Muscle layer of colon (tissue), 2 donors: ENCODE results near the gene SLFN14.
A peak's percentile ranks its signal among the peaks of the same experiment; 100 is the strongest.
"Not testable (repeated sequence)": the region's sequence is repeated elsewhere in the genome, so short reads cannot be mapped to it uniquely, and the experiment has no call there.

Source experiments
- H3K27ac ChIP-seq: one replicate; pipeline ENCODE4 v1.7.0; 2013; ENCODE audit warnings: low read depth, mild to moderate bottlenecking, low read length, moderate library complexity
- H3K27me3 ChIP-seq, 2 donors: one replicate each; pipeline ENCODE4 v1.7.0; 2013; ENCODE audit warnings: low read length in 2 of 2, mild to moderate bottlenecking in 2 of 2; ENCODE audit not compliant: insufficient read depth in 2 of 2, control insufficient read depth in 1 of 2
- H3K36me3 ChIP-seq: one replicate; pipeline ENCODE4 v1.7.0; 2013; ENCODE audit warnings: mild to moderate bottlenecking, low read length; ENCODE audit not compliant: insufficient read depth
- H3K4me1 ChIP-seq: one replicate; pipeline ENCODE4 v1.7.0; 2013; ENCODE audit warnings: mild to moderate bottlenecking, low read length; ENCODE audit not compliant: insufficient read depth
- H3K4me3 ChIP-seq, 2 donors: one replicate each; pipeline ENCODE4 v1.7.0; 2013; ENCODE audit warnings: low read length in 2 of 2, low read depth in 1 of 2, mild to moderate bottlenecking in 1 of 2, moderate library complexity in 1 of 2
- H3K9ac ChIP-seq: one replicate; pipeline ENCODE4 v1.7.0; 2013; ENCODE audit warnings: low read length
- H3K9me3 ChIP-seq: one replicate; pipeline ENCODE4 v1.7.0; 2013; ENCODE audit warnings: mild to moderate bottlenecking, low read length
- donor health status: abdominal sarcoma.
- donor health status: Adenocarcinoma of cecum.

SLFN14 gene

GRCh38 chr17:35584061-35584460 lies 23.4 kb upstream of the SLFN14 start:
- no peaks in the 10 kb centered on the region for H3K36me3 ChIP-seq
- H3K27ac ChIP-seq = no peak overlapping the region
- H3K9me3 ChIP-seq = no peaks in the 10 kb centered on the region
- peaks cover 17% of the 10 kb centered on the region for H3K4me1 ChIP-seq
- no peak overlapping the region for H3K9ac ChIP-seq
- H3K27me3 ChIP-seq = no peaks in the 10 kb centered on the region
- no peak overlapping the region for H3K4me3 ChIP-seq

GRCh38 chr17:35578929-35579432 lies 18.4 kb upstream of the SLFN14 start:
- peak overlapping the region; percentile 90 for H3K9ac ChIP-seq
- no peaks in the 10 kb centered on the region for H3K9me3 ChIP-seq
- peak overlapping the region; percentile 97 for H3K27ac ChIP-seq
- no peaks in the 10 kb centered on the region for H3K27me3 ChIP-seq
- peaks cover 11% of the 10 kb centered on the region for H3K36me3 ChIP-seq
- H3K4me1 ChIP-seq = peaks cover 22% of the 10 kb centered on the region
- H3K4me3 ChIP-seq = peak overlapping the region; percentile 59 to 97

GRCh38 chr17:35578197-35578928 lies 17.7 kb upstream of the SLFN14 start, which contains the start of gene PEX12:
PEX12 (minus strand) TSS chr17:35578571; CDS start chr17:35578021, 550 bp downstream.
- Histone ChIP-seq H3K9me3 (no peaks in the 10 kb centered on the region), H3K4me1 (peaks cover 22% of the 10 kb centered on the region), H3K9ac (peak within 1 kb of the TSS; percentile 90), H3K27ac (peak within 1 kb of the TSS; percentile 97), H3K4me3 (peak within 1 kb of the TSS; percentile 59 to 97), H3K36me3 (peaks cover 11% of the 10 kb centered on the region), H3K27me3 (no peaks in the 10 kb centered on the region)

- H3K36me3 ChIP-seq = peaks cover 11% of the 10 kb centered on the region
- no peaks in the 10 kb centered on the region for H3K9me3 ChIP-seq
- peak overlapping the region; percentile 97 for H3K27ac ChIP-seq
- H3K4me3 ChIP-seq = peak overlapping the region; percentile 59 to 97
- H3K4me1 ChIP-seq = peaks cover 22% of the 10 kb centered on the region
- peak overlapping the region; percentile 90 for H3K9ac ChIP-seq
- no peaks in the 10 kb centered on the region for H3K27me3 ChIP-seq
Observed at GRCh38 chr17:35577830-35578196, 17.2 kb upstream of the SLFN14 start.

GRCh38 chr17:35575759-35576158 lies 15.1 kb upstream of the SLFN14 start:
- Histone ChIP-seq H3K27ac (no peak overlapping the region), H3K9me3 (no peaks in the 10 kb centered on the region), H3K4me3 (no peak overlapping the region), H3K36me3 (peaks cover 11% of the 10 kb centered on the region), H3K4me1 (peaks cover 22% of the 10 kb centered on the region), H3K27me3 (no peaks in the 10 kb centered on the region), H3K9ac (no peak overlapping the region)

GRCh38 chr17:35569405-35569804 lies 8.8 kb upstream of the SLFN14 start:
- H3K4me1 ChIP-seq = peaks cover 10% of the 10 kb centered on the region
- H3K9ac ChIP-seq = no peak overlapping the region
- H3K27ac ChIP-seq = no peak overlapping the region
- H3K9me3 ChIP-seq = no peaks in the 10 kb centered on the region
- H3K4me3 ChIP-seq = peak overlapping the region in 1 of 2 donors; percentile 17
- no peaks in the 10 kb centered on the region for H3K36me3 ChIP-seq
- no peaks in the 10 kb centered on the region for H3K27me3 ChIP-seq

GRCh38 chr17:35568561-35568960 lies 7.9 kb upstream of the SLFN14 start:
- H3K27ac ChIP-seq = peak overlapping the region; percentile 73

GRCh38 chr17:35566968-35567367 lies 6.3 kb upstream of the SLFN14 start:
- no peaks in the 10 kb centered on the region for H3K27me3 ChIP-seq
- no peaks in the 10 kb centered on the region for H3K36me3 ChIP-seq
- H3K9me3 ChIP-seq = no peaks in the 10 kb centered on the region
- no peak overlapping the region for H3K9ac ChIP-seq
- H3K4me3 ChIP-seq = no peak overlapping the region
- H3K27ac ChIP-seq = no peak overlapping the region
- peaks cover 10% of the 10 kb centered on the region for H3K4me1 ChIP-seq

More at GRCh38 chr17:35568561-35568960, 7.9 kb upstream of the SLFN14 start:
- Histone ChIP-seq H3K4me3 (peak overlapping the region; percentile 80 to 91), H3K27me3 (no peaks in the 10 kb centered on the region), H3K9ac (peak overlapping the region; percentile 91), H3K4me1 (peaks cover 10% of the 10 kb centered on the region), H3K36me3 (no peaks in the 10 kb centered on the region), H3K9me3 (no peaks in the 10 kb centered on the region)

GRCh38 chr17:35563181-35563580 lies 2.6 kb upstream of the SLFN14 start:
- H3K9ac ChIP-seq, H3K9me3 ChIP-seq, H3K36me3 ChIP-seq, H3K27ac ChIP-seq, H3K4me3 ChIP-seq, H3K27me3 ChIP-seq, H3K4me1 ChIP-seq: not testable (repeated sequence)

- no peaks in the 10 kb centered on the region for H3K4me1 ChIP-seq
- H3K36me3 ChIP-seq = no peaks in the 10 kb centered on the region
- no peaks in the 10 kb centered on the region for H3K9me3 ChIP-seq
- H3K27me3 ChIP-seq = no peaks in the 10 kb centered on the region
- H3K9ac ChIP-seq = no peak overlapping the region
- no peak overlapping the region for H3K4me3 ChIP-seq
- no peak overlapping the region for H3K27ac ChIP-seq
Observed at GRCh38 chr17:35559495-35560210, 966 bp downstream of the SLFN14 start.

- Histone ChIP-seq H3K4me3 (no peak overlapping the region), H3K36me3 (no peaks in the 10 kb centered on the region), H3K27ac (no peak overlapping the region), H3K9me3 (no peaks in the 10 kb centered on the region), H3K9ac (no peak overlapping the region), H3K27me3 (no peaks in the 10 kb centered on the region), H3K4me1 (no peaks in the 10 kb centered on the region)
Observed at GRCh38 chr17:35557353-35557752, 3.3 kb downstream of the SLFN14 start.
